ENCODE results near the gene ZSWIM5.
"Not testable (repeated sequence)": the region's sequence is repeated elsewhere in the genome, so short reads cannot be mapped to it uniquely, and the experiment has no call there.

Gene ZSWIM5

DNA sequence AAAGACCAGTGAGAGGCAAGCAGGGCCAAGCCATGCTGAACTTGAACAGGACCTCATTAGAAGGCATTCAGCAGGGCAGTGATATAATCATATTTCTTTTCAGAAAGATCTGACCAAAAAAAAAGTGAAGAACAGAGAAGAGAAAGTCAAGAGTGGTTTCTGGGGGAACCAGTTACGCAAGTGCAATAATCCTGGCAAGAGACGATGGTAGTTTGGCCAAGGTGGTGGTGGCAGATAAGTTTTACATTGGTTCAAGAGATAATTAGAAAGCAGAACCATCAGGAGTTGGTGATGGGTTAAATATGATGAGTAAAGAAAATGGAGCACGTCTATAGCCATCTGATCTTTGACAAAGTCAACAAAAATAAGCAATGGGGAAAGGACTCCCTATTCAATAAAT lies 54.3 kb downstream of the ZSWIM5 start:
- TF ChIP-seq, protein P1, sequence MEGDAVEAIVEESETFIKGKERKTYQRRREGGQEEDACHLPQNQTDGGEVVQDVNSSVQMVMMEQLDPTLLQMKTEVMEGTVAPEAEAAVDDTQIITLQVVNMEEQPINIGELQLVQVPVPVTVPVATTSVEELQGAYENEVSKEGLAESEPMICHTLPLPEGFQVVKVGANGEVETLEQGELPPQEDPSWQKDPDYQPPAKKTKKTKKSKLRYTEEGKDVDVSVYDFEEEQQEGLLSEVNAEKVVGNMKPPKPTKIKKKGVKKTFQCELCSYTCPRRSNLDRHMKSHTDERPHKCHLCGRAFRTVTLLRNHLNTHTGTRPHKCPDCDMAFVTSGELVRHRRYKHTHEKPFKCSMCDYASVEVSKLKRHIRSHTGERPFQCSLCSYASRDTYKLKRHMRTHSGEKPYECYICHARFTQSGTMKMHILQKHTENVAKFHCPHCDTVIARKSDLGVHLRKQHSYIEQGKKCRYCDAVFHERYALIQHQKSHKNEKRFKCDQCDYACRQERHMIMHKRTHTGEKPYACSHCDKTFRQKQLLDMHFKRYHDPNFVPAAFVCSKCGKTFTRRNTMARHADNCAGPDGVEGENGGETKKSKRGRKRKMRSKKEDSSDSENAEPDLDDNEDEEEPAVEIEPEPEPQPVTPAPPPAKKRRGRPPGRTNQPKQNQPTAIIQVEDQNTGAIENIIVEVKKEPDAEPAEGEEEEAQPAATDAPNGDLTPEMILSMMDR (IDR thresholded peaks at IDR 0.05; ENCODE audit: borderline replicate concordance, insufficient read depth, low read depth, low read length) = no peak
- no peak overlapping the region for H3K4me3 ChIP-seq (ENCODE audit: low read depth, low read length)

DNA sequence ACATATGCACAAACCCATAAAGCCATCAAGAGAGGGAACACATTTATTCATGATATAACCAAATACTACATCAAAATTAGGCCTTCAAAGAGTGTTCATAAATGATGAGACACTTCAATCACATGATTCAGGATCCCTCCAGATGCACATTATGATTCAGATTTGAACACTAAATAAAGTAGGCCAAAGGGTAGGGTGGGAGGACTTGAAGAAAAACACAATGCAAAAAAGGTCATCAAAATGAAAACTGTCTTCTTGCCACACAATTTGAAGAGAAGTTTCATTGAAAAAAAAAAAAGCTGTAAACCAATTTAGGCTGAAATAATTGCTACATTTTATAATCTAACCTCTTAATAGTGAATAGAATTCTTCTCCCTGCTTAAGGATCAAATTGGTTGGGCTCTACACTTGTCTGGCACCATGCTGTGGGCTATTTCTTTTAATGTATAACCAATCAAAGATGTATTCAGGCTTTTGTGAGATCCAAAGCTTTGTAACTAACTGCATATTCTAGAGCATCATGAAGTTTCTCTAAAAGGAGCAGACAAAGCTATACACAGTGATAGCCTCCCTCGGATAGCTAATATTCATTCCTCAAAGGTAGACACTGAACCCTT lies 58.1 kb downstream of the ZSWIM5 start:
- TF ChIP-seq, protein P1 (IDR thresholded peaks at IDR 0.05; ENCODE audit: borderline replicate concordance, insufficient read depth, low read depth, low read length) = no peak
- H3K4me3 ChIP-seq (ENCODE audit: low read depth, low read length) = no peak overlapping the region

DNA sequence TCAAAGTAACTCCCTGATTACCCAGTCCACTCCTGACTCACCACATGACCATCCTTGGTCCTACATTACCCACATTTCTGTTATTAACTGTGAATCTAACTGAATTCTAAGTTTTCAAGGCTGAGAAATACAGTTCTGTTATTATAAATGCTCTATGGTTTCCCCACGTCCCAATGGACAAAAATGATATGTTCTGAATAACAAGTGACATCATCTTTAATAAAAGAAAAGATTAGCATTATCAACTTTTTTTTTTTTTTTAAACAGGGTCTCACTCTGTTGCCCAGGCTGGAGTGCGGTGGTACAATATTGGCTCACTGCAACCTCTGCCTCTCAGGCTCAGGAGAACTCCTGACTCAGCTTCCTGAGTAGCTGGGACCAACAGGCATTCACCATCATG lies 59.6 kb downstream of the ZSWIM5 start:
- TF ChIP-seq, protein P1 (IDR thresholded peaks at IDR 0.05; ENCODE audit: borderline replicate concordance, insufficient read depth, low read depth, low read length) = no peak
- H3K4me3 ChIP-seq (ENCODE audit: low read depth, low read length) = no peak overlapping the region

DNA sequence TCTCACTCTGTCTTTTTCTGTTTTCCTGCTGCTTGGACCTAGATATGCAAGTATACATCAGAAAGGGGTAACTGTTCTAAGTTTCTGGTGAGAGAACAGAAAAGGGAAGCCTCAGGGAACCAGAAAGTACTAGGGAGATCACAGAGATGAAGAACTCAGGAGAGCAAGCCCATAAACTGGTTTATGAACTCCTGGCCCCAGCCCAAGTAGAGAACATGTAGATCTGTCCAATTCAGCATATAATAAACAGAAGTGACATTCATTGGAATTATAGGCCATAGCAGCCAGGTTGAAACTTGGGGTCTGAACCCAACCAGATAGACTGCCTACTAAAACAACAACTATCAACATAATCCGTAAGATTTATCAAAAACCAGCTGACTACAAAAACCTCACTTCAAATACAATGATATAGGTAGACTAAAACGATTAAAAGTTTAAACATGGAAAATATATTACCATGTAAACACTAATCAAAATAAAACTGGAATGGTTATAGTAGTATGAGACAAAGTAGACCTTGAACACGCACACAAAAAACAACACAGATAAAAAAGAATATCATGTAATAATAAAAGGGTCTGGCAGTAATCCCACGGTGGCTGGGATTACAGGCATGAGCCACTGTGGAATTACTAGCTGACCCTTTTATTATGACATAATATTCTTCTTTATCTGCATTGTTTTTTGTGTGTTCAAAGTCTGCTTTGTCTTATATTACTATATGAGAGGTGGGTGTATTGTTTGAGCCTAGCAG lies 65.0 kb downstream of the ZSWIM5 start:
- TF ChIP-seq, protein P1 (IDR thresholded peaks at IDR 0.05; ENCODE audit: borderline replicate concordance, insufficient read depth, low read depth, low read length) = no peak
- no peak overlapping the region for H3K4me3 ChIP-seq (ENCODE audit: low read depth, low read length)

DNA sequence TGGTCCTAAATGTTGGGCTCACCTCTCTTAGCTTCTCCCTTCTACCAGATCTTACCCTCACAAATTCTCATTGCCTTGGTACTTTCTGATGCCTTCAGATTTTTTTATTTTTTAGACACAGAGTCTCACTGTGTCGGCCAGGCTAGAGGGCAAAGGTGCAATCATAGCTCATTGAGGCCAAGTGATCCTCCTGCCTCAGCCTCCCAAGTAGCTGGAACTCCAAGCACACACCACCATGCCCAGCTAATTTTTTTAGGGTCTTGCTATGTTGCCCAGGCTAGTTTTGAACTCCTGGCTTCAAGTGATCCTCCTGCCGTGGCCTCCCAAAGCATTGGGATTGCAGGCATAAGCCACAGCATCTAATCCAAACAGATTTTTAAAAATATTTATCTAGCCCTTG lies 69.4 kb downstream of the ZSWIM5 start:
- TF ChIP-seq, protein P1 (IDR thresholded peaks at IDR 0.05; ENCODE audit: borderline replicate concordance, insufficient read depth, low read depth, low read length) = no peak

DNA sequence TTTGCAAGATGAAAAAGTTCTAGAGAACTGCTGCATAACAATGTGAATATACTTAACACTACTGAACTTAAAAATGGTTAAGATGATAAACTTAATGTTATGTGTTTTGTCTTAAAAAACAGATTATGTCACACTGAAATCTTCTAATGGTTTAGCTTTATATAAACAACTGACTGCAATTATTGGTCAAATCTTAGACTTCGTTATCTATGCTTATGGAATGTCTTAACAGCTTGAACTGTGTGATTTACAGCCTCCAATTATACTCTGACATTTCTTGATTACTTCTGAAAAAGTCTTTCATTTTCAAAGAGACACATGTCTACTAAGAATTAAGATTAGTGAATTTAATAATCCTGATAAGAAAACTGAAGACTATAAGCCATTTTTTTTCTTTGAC lies 71.1 kb downstream of the ZSWIM5 start:
- TF ChIP-seq, protein P1 (IDR thresholded peaks at IDR 0.05; ENCODE audit: borderline replicate concordance, insufficient read depth, low read depth, low read length) = no peak
- H3K4me3 ChIP-seq (ENCODE audit: low read depth, low read length) = no peak overlapping the region

More for the DNA sequence above, 69.4 kb downstream of the ZSWIM5 start:
- no peak overlapping the region for H3K4me3 ChIP-seq (ENCODE audit: low read depth, low read length)

DNA sequence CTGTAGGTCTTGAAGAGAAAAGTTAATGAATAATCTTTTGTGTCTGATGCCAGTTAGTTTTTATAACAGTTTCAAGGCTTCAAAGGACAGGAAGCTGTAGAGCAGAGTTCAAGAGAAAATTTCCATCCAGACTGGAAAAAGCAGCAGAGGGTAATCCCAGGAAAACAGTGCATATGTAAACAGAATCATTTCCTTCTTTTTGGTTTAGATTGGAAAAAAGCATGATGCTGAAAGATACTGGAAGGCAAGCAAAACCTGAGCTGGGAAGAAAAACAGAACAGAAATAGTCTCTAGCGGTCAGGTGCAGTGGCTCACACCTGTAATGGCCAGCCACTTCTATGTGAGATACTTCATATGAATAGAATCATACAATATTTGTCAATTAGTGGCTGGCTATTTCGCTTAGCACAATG lies 71.9 kb downstream of the ZSWIM5 start:
- H3K4me3 ChIP-seq (ENCODE audit: low read depth, low read length) = no peak overlapping the region
- TF ChIP-seq, protein P1 (IDR thresholded peaks at IDR 0.05; ENCODE audit: borderline replicate concordance, insufficient read depth, low read depth, low read length) = no peak

DNA sequence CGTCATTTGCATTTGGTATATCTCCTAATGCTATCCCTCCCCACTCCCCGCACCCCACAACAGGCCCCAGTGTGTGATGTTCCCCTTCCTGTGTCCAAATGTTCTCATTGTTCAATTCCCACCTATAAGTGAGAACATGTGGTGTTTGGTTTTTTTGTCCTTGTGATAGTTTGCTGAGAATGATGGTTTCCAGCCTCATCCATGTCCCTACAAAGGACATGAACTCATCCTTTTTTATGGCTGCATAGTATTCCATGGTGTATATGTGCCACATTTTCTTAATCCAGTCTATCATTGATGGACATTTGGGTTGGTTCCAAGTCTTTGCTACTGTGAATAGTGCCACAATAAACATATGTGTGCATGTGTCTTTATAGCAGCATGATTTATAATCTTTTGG lies 73.7 kb downstream of the ZSWIM5 start:
- H3K4me3 ChIP-seq (ENCODE audit: low read depth, low read length) = not testable (repeated sequence)

Measured in GM12875 (cell line).